ENCODE measurements around the gene TCTN2.

DNA sequence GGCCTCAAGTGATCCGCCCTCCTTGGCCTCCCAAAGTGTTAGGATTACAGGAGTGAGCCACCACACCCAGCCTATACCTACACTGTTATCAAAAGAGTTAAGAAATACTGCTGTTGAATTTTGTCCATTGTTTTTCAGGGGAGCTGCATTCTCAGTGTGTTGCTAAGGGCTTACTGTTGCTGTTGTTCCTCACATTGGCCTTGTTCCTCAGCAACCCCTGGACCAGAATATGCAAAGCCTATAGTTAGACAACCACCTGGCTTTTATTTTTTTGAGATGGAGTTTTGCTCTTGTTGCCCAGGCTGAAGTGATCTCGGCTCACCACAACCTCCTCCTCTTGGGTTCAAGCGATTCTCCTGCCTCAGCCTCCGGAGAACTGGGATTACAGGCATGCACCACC, 36.6 kb downstream of the TCTN2 start:
- no peak for TF ChIP-seq EZH2 (IDR thresholded peaks at IDR 0.05; ENCODE audit: borderline replicate concordance)
- TF ChIP-seq, protein P1, sequence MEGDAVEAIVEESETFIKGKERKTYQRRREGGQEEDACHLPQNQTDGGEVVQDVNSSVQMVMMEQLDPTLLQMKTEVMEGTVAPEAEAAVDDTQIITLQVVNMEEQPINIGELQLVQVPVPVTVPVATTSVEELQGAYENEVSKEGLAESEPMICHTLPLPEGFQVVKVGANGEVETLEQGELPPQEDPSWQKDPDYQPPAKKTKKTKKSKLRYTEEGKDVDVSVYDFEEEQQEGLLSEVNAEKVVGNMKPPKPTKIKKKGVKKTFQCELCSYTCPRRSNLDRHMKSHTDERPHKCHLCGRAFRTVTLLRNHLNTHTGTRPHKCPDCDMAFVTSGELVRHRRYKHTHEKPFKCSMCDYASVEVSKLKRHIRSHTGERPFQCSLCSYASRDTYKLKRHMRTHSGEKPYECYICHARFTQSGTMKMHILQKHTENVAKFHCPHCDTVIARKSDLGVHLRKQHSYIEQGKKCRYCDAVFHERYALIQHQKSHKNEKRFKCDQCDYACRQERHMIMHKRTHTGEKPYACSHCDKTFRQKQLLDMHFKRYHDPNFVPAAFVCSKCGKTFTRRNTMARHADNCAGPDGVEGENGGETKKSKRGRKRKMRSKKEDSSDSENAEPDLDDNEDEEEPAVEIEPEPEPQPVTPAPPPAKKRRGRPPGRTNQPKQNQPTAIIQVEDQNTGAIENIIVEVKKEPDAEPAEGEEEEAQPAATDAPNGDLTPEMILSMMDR (IDR thresholded peaks at IDR 0.05; ENCODE audit: poor library complexity): no peak

Measured in hepatocyte (in vitro differentiated cells).